Measurements from ENCODE around the gene FMN2.

FMN2 gene

DNA sequence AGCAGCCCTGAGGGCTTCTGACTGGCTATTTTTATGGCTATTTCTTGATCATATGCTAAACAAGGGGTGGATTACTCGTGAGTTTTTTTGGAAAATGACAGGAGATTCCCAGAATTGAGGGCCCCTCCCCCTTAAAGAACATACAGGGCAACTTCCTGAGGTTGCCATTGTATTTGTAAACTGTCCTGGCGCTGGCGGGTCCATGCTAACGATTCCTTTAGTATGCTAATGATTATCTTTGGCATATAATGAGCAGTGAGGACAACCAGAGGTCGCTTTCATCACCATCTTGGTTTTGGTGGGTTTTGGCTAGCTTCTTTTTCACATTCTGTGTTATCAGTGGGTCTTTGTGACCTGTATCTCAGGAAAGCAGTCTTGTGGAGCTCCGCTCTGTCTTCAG lies 24.1 kb downstream of the FMN2 start:
- Histone ChIP-seq H3K79me2 (ENCODE audit: insufficient read depth, low read depth) (no peaks in the 10 kb centered on the region), H3K36me3 (ENCODE audit: insufficient read depth) (no peaks in the 10 kb centered on the region), H2AFZ (ENCODE audit: low read depth) (no peak overlapping the region), H3K9ac (no peak overlapping the region), H3K27ac (no peak overlapping the region), H4K20me1 (ENCODE audit: insufficient read depth) (no peaks in the 10 kb centered on the region), H3K27me3 (ENCODE audit: insufficient read depth, low read depth) (no peaks in the 10 kb centered on the region), H3K4me2 (no peak overlapping the region), H3K4me1 (ENCODE audit: low read depth, poor library complexity, severe bottlenecking) (no peaks in the 10 kb centered on the region), H3K4me3 (IDR thresholded peaks at IDR 0.05; ENCODE audit: insufficient read depth, low read depth, low read length) (no peak overlapping the region)
- TF ChIP-seq, protein P1, sequence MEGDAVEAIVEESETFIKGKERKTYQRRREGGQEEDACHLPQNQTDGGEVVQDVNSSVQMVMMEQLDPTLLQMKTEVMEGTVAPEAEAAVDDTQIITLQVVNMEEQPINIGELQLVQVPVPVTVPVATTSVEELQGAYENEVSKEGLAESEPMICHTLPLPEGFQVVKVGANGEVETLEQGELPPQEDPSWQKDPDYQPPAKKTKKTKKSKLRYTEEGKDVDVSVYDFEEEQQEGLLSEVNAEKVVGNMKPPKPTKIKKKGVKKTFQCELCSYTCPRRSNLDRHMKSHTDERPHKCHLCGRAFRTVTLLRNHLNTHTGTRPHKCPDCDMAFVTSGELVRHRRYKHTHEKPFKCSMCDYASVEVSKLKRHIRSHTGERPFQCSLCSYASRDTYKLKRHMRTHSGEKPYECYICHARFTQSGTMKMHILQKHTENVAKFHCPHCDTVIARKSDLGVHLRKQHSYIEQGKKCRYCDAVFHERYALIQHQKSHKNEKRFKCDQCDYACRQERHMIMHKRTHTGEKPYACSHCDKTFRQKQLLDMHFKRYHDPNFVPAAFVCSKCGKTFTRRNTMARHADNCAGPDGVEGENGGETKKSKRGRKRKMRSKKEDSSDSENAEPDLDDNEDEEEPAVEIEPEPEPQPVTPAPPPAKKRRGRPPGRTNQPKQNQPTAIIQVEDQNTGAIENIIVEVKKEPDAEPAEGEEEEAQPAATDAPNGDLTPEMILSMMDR (conservative IDR thresholded peaks at IDR 0.05; ENCODE audit: low read depth, low read length): no peak

DNA sequence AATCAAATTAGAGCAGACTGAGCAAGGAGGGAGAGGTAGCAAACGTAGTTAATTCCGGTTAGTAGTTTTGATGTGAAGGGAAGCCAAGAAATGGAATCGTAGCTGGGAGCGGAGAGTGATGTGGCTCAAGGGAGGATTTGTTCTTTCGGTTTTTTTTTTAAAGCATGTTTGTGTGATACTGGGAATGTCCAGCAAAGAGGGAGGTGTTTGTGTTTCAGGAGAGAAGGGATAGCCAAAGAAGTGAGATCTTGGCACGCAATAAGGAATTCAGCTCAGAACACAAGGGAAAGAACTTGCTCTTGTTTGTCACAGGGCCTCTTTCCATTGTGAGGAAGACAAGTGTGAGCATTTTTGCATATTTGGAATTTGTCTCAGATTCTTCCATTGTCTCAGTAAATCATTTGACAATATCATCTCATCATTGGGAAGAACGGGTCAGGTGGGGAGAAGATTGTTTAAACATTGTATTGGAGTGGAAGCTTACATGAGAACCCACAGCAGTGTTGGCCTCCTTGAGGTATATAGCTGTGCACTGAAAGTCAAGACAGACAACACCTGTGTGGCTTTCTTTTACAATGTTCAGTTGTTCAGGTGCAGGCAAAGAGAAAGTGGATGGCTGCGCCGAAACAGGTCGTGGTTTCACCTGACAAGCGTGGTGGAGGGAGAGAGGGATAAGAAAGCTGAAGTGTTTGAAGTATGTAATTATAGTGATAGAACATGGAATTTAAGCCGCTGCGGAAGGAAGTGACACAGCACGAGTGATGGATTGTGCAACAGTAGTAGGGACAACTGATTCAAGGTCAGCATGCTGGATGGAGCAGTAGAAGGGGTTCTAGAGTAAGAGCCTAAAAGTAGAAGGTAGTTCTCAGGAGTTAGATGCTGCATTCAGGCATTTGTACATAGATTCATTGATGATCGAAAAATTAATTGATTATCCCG lies 25.4 kb downstream of the FMN2 start:
- TF ChIP-seq, protein P1 (conservative IDR thresholded peaks at IDR 0.05; ENCODE audit: low read depth, low read length): no peak
- no peak overlapping the region for H3K9ac ChIP-seq
- no peaks in the 10 kb centered on the region for H3K36me3 ChIP-seq (ENCODE audit: insufficient read depth)
- H4K20me1 ChIP-seq (ENCODE audit: insufficient read depth): no peaks in the 10 kb centered on the region
- H3K27ac ChIP-seq: no peak overlapping the region
- H3K4me1 ChIP-seq (ENCODE audit: low read depth, poor library complexity, severe bottlenecking): no peaks in the 10 kb centered on the region
- H3K27me3 ChIP-seq (ENCODE audit: insufficient read depth, low read depth): no peaks in the 10 kb centered on the region
- H3K4me3 ChIP-seq (IDR thresholded peaks at IDR 0.05; ENCODE audit: insufficient read depth, low read depth, low read length): no peak overlapping the region
- no peak overlapping the region for H2AFZ ChIP-seq (ENCODE audit: low read depth)
- no peak overlapping the region for H3K4me2 ChIP-seq
- no peaks in the 10 kb centered on the region for H3K79me2 ChIP-seq (ENCODE audit: insufficient read depth, low read depth)

DNA sequence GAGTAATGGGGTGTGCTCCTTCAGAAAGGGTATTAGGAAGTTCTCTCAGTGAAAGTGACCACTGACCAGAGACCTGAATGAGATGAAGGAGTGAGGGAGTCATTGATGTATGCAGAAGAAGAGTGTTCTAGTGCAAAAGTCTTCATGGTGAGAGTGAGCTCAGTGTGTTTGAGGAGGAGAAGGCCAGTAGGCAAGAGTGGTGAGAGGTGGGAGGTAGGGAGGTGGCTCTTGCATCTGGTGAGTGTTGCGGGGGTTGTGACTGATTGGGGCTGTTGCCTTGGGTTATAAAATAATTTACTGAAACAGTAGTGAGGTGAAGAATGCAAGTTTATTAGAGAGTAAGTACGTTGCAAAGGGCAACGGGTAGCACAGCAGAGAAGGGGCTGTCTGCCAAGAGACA lies 26.2 kb downstream of the FMN2 start:
- Histone ChIP-seq H3K9ac (no peak overlapping the region), H4K20me1 (ENCODE audit: insufficient read depth) (no peaks in the 10 kb centered on the region), H3K27ac (no peak overlapping the region), H3K36me3 (ENCODE audit: insufficient read depth) (no peaks in the 10 kb centered on the region), H3K4me2 (no peak overlapping the region), H2AFZ (ENCODE audit: low read depth) (no peak overlapping the region), H3K27me3 (ENCODE audit: insufficient read depth, low read depth) (no peaks in the 10 kb centered on the region), H3K4me1 (ENCODE audit: low read depth, poor library complexity, severe bottlenecking) (no peaks in the 10 kb centered on the region), H3K79me2 (ENCODE audit: insufficient read depth, low read depth) (no peaks in the 10 kb centered on the region), H3K4me3 (IDR thresholded peaks at IDR 0.05; ENCODE audit: insufficient read depth, low read depth, low read length) (no peak overlapping the region)
- TF ChIP-seq, protein P1 (conservative IDR thresholded peaks at IDR 0.05; ENCODE audit: low read depth, low read length): no peak

DNA sequence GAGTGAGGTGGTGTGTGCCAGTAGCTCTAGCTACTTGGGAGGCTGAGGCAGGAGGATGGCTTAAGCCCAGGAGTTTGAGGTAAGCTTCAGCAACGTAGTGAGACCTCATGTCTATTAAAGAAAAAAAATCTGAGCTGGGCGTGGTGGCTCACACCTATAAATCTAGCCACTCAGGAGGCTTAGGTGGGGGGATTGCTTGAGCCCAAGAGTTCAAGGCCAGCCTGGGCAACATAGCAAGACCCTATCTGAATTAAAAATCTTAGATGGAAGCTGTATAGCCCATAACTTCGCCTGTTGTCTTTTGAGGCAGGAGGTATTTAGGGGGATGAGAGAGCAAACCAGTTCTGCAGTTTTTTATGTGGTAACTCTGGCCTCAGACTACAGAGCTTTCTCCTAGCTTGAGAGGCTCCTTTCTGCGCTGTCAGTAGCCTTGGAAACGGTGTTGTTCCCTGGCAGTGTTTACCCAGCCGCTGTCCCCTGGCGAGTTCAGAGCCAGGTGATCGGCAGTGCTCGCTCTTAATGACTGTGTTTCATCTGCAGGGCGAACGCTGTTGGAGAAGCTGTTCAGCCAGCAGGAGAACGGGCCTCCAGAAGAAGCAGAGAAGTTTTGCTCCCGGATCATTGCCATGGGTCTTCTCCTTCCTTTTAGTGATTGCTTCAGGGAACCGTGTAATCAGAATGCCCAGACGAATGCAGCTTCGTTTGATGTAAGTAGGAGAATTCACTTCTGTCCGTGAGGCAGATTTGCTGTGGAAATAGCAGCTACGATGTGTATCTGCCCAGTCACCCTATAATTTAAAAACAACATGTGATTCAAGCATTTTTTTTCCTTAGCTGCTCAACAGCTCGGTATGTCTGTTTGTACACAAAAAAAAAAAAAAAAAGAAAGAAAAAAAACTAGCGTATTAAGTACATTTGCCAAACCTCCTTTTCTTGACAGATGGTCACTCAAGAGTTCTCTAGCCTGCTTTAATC lies 31.2 kb downstream of the FMN2 start:
- Histone ChIP-seq H3K4me2 (no peak overlapping the region), H3K4me3 (IDR thresholded peaks at IDR 0.05; ENCODE audit: insufficient read depth, low read depth, low read length) (no peak overlapping the region), H3K27ac (no peak overlapping the region), H2AFZ (ENCODE audit: low read depth) (no peak overlapping the region), H3K36me3 (ENCODE audit: insufficient read depth) (no peaks in the 10 kb centered on the region), H3K9ac (no peak overlapping the region), H3K27me3 (ENCODE audit: insufficient read depth, low read depth) (no peaks in the 10 kb centered on the region), H3K79me2 (ENCODE audit: insufficient read depth, low read depth) (no peaks in the 10 kb centered on the region), H4K20me1 (ENCODE audit: insufficient read depth) (no peaks in the 10 kb centered on the region), H3K4me1 (ENCODE audit: low read depth, poor library complexity, severe bottlenecking) (no peaks in the 10 kb centered on the region)
- TF ChIP-seq, protein P1 (conservative IDR thresholded peaks at IDR 0.05; ENCODE audit: low read depth, low read length): no peak
